H1 (cell line): ENCODE results near the gene HOXB7. TPM values are rescaled to one million over a fixed set of nuclear protein-coding genes. Genes with fewer than 3 reads are reported as not detected.

Source experiments
- ASH2L ChIP-seq: fragments of 200-600, 300-600 bp; sonication (generic); IDR thresholded peaks from one replicate; pipeline ENCODE4 v1.7.1; 2017; ENCODE audit warnings: low read length
- BCL11A ChIP-seq, 2 experiments: IDR thresholded peaks; one replicate each; pipeline ENCODE4 v1.6.1; 2011; ENCODE audit warnings: low read depth in 2 of 2, low read length in 2 of 2, mild to moderate bottlenecking in 2 of 2
- CREB1 ChIP-seq: IDR thresholded peaks from 2 replicates; pipeline ENCODE4 v1.6.1; 2012; ENCODE audit warnings: inconsistent platforms
- E2F6 ChIP-seq: IDR thresholded peaks from 2 replicates; pipeline ENCODE4 v1.6.1; 2012; ENCODE audit warnings: inconsistent platforms
- GTF2F1 ChIP-seq: IDR thresholded peaks from 2 replicates; pipeline ENCODE4 v1.6.1; 2012; ENCODE audit warnings: low read depth, low read length, improper control_type of control experiment, borderline replicate concordance
- HDAC2 ChIP-seq, 2 experiments: fragments of 300-600 bp in 1 of 2; sonication (generic) in 1 of 2; IDR thresholded peaks; 2 replicates each; pipeline ENCODE4 v1.6.1; 2011 to 2012; ENCODE audit warnings: low read depth in 2 of 2, low read length in 2 of 2, mild to moderate bottlenecking in 2 of 2, moderate library complexity in 2 of 2, borderline replicate concordance in 1 of 2, inconsistent platforms in 1 of 2
- JUN ChIP-seq: IDR thresholded peaks from 2 replicates; pipeline ENCODE4 v1.6.1; 2011; ENCODE audit warnings: low read depth, mild to moderate bottlenecking, improper control_type of control experiment, low read length
- NANOG ChIP-seq: IDR thresholded peaks from 2 replicates; pipeline ENCODE4 v1.6.1; 2011; ENCODE audit warnings: low read length, low read depth, mild to moderate bottlenecking, inconsistent platforms; ENCODE audit not compliant: insufficient read depth, poor library complexity, severe bottlenecking
- POLR2A ChIP-seq, 2 experiments: IDR thresholded peaks; 1 replicate in 1 of 2; 2 replicates in 1 of 2; pipeline ENCODE4 v1.6.1; 2011; ENCODE audit warnings: low read depth in 2 of 2, low read length in 2 of 2, mild to moderate bottlenecking in 2 of 2; ENCODE audit errors: control extremely low read depth in 1 of 2
- SAP30 ChIP-seq: fragments of 300-600 bp; sonication (generic); IDR thresholded peaks from 2 replicates; pipeline ENCODE4 v1.7.1; 2012; ENCODE audit warnings: low read length, moderate library complexity, mild to moderate bottlenecking, inconsistent platforms; ENCODE audit not compliant: insufficient read depth, insufficient replicate concordance
- SIN3A ChIP-seq, 2 experiments: IDR thresholded peaks in 1 of 2; conservative IDR thresholded peaks in 1 of 2; 2 replicates each; pipeline ENCODE4 v1.6.1; 2011 to 2012; ENCODE audit warnings: low read length in 2 of 2, improper control_type of control experiment in 1 of 2, low read depth in 1 of 2, mild to moderate bottlenecking in 1 of 2
- TEAD4 ChIP-seq: IDR thresholded peaks from 2 replicates; pipeline ENCODE4 v1.6.1; 2012; ENCODE audit warnings: low read depth, low read length, inconsistent platforms, mixed read lengths
- polyA plus RNA-seq, 7 experiments: library from polyadenylated mRNA; depleted of rRNA in 3 of 7; stranded (reverse) in 5 of 7; unstranded in 2 of 7; fragments of >200 nt in 5 of 7; fragments of 200-250 nt in 2 of 7; gene quantifications; 1 replicate in 5 of 7; 2 replicates in 1 of 7; 4 replicates in 1 of 7; pipeline versions ENCODE4 v1.2.1 to v1.2.3, GENCODE V29; 2011 to 2013; ENCODE audit warnings: missing spikeins in 2 of 7, mixed read lengths in 2 of 7
- total RNA-seq: library from RNA; stranded (reverse); fragmentation: NEBNext Ultra II Directional; extraction: Animal tissue kit (Norgen Biotek cat#: 25700); gene quantifications from 2 replicates; pipeline ENCODE4 v1.2.1, GENCODE V29; 2021

Gene HOXB7
- total and polyA plus RNA-seq, 2 of the 8 experiments (the other 6 are each of a cell fraction or from before 2014, with no cell fraction given) = not detected

GRCh38 chr17:48646183-48647102 is 35.6 kb upstream of the HOXB7 start (continued):
- no peak for TF ChIP-seq SAP30
- no peak for TF ChIP-seq BCL11A (IDR thresholded peaks at IDR 0.05; ENCODE audit: low read depth in 2 of 2, low read length in 2 of 2)
- no peak for TF ChIP-seq ASH2L
- no peak for TF ChIP-seq POLR2A (IDR thresholded peaks at IDR 0.05; ENCODE audit: control extremely low read depth in 1 of 2, low read depth in 2 of 2, low read length in 2 of 2)
- no peak for TF ChIP-seq E2F6
- peak; percentile 67 for TF ChIP-seq TEAD4
- no peak for TF ChIP-seq CREB1
- no peak for TF ChIP-seq GTF2F1
- TF ChIP-seq HDAC2 (IDR thresholded peaks at IDR 0.05; ENCODE audit: borderline replicate concordance in 1 of 2, low read depth in 2 of 2, low read length in 2 of 2) = no peak
- TF ChIP-seq SIN3A (conservative IDR thresholded peaks at IDR 0.05 in 1 of 2, IDR thresholded peaks at IDR 0.05 in 1 of 2; ENCODE audit: low read depth in 1 of 2, low read length in 2 of 2) = no peak
- no peak for TF ChIP-seq JUN
- no peak for TF ChIP-seq NANOG
